Measurements from ENCODE around the gene SASH1.
"Not testable (repeated sequence)": the region's sequence is repeated elsewhere in the genome, so short reads cannot be mapped to it uniquely, and the experiment has no call there.

GRCh38 chr6:148382051-148382450, 39.4 kb downstream of the SASH1 start:
- not testable (repeated sequence) for TF ChIP-seq POLR2A, CTCF, POLR2AphosphoS5 (IDR thresholded peaks at IDR 0.05)
